ENCODE measurements around the gene ADGRL1.

The ADGRL1 gene

GRCh38 chr19:14110650-14111049 is 95.3 kb downstream of the ADGRL1 start:
- TF ChIP-seq OSR1 (CRISPR knock-in tag; IDR thresholded peaks at IDR 0.05) (no peak), PATZ1 (CRISPR knock-in tag; IDR thresholded peaks at IDR 0.05; ENCODE audit: borderline replicate concordance) (no peak), TSHZ2 (CRISPR knock-in tag; IDR thresholded peaks at IDR 0.05) (no peak), ARNTL (CRISPR knock-in tag; IDR thresholded peaks at IDR 0.05; ENCODE audit: borderline replicate concordance, low read depth) (no peak), ZC3H10 (CRISPR knock-in tag; IDR thresholded peaks at IDR 0.05) (no peak), ZFP3 (CRISPR knock-in tag; IDR thresholded peaks at IDR 0.05) (no peak), ZNF8 (CRISPR knock-in tag; IDR thresholded peaks at IDR 0.05) (no peak), SNAI2 (CRISPR knock-in tag; IDR thresholded peaks at IDR 0.05) (no peak), RARB (CRISPR knock-in tag; IDR thresholded peaks at IDR 0.05) (no peak), TCF4 (CRISPR knock-in tag; IDR thresholded peaks at IDR 0.05; ENCODE audit: borderline replicate concordance) (no peak), CSDC2 (CRISPR knock-in tag; IDR thresholded peaks at IDR 0.05) (no peak), TOX (CRISPR knock-in tag; IDR thresholded peaks at IDR 0.05; ENCODE audit: borderline replicate concordance) (no peak), ISL1 (CRISPR knock-in tag; IDR thresholded peaks at IDR 0.05) (no peak)
- ATAC-seq, result no peak

- ATAC-seq, result peak; percentile 68
- TF ChIP-seq BACH2 (CRISPR knock-in tag; IDR thresholded peaks at IDR 0.05; ENCODE audit: borderline replicate concordance), result no peak
- no peak for TF ChIP-seq ZNF8 (CRISPR knock-in tag; IDR thresholded peaks at IDR 0.05)
- TF ChIP-seq ZNF70 (CRISPR knock-in tag; IDR thresholded peaks at IDR 0.05), result no peak
- no peak for TF ChIP-seq RARB (CRISPR knock-in tag; IDR thresholded peaks at IDR 0.05)
- no peak for TF ChIP-seq ESRRG (CRISPR knock-in tag; IDR thresholded peaks at IDR 0.05)
Measured at GRCh38 chr19:14107581-14108461, 98.1 kb downstream of the ADGRL1 start.

GRCh38 chr19:14106840-14107239 is 99.1 kb downstream of the ADGRL1 start:
- no peak for ATAC-seq
- TF ChIP-seq CSDC2 (CRISPR knock-in tag; IDR thresholded peaks at IDR 0.05) (no peak), TSHZ2 (CRISPR knock-in tag; IDR thresholded peaks at IDR 0.05) (no peak), SNAI2 (CRISPR knock-in tag; IDR thresholded peaks at IDR 0.05) (no peak), ISL1 (CRISPR knock-in tag; IDR thresholded peaks at IDR 0.05) (no peak), ZNF70 (CRISPR knock-in tag; IDR thresholded peaks at IDR 0.05) (no peak), POU6F1 (CRISPR knock-in tag; IDR thresholded peaks at IDR 0.05; ENCODE audit: borderline replicate concordance, low read depth) (no peak), PPARA (CRISPR knock-in tag; IDR thresholded peaks at IDR 0.05; ENCODE audit: borderline replicate concordance) (no peak), GLIS3 (CRISPR knock-in tag; IDR thresholded peaks at IDR 0.05) (no peak), TOX (CRISPR knock-in tag; IDR thresholded peaks at IDR 0.05; ENCODE audit: borderline replicate concordance) (no peak), CREB5 (CRISPR knock-in tag; IDR thresholded peaks at IDR 0.05; ENCODE audit: low read depth) (no peak)
